Chondrocyte (in vitro differentiated cells): ENCODE measurements around the gene TBC1D22B. TPM values are rescaled to one million over a fixed set of nuclear protein-coding genes. Genes with fewer than 3 reads are reported as not detected.

ENCODE experiments used
- DNase-seq: peaks from one replicate; pipeline ENCODE4 v3.0.0; 2021; ENCODE audit warnings: mixed read lengths, low spot score
- H3K27ac Mint-ChIP-seq: one replicate; pipeline ENCODE4 v1.8.0; 2021; ENCODE audit warnings: mild to moderate bottlenecking, moderate library complexity, mixed read lengths; ENCODE audit not compliant: unreplicated experiment
- H3K27me3 Mint-ChIP-seq: 2 replicates; pipeline ENCODE4 v1.8.0; 2021; ENCODE audit warnings: low read depth, mixed read lengths
- H3K36me3 Mint-ChIP-seq: 2 replicates; pipeline ENCODE4 v1.8.0; 2021; ENCODE audit warnings: low read depth, mixed read lengths
- H3K4me1 Mint-ChIP-seq: 2 replicates; pipeline ENCODE4 v1.8.0; 2021; ENCODE audit warnings: low read depth, mild to moderate bottlenecking, mixed read lengths
- H3K4me3 Mint-ChIP-seq: one replicate; pipeline ENCODE4 v1.8.0; 2021; ENCODE audit warnings: mild to moderate bottlenecking, moderate library complexity, mixed read lengths; ENCODE audit not compliant: unreplicated experiment
- H3K9me3 Mint-ChIP-seq: 2 replicates; pipeline ENCODE4 v1.8.0; 2021; ENCODE audit warnings: low read depth, mixed read lengths
- CTCF ChIP-seq: fragments of 200-600 bp; sonication (generic); IDR thresholded peaks from 2 replicates; pipeline ENCODE4 v1.5.0; 2021; ENCODE audit warnings: antibody characterized with exemption, mild to moderate bottlenecking, moderate library complexity
- total RNA-seq: library from RNA; stranded (reverse); gene quantifications from 3 replicates; pipeline ENCODE4 v1.2.1, GENCODE V29; 2021

Gene TBC1D22B
- total RNA-seq, 1 donor from 2014 or later, result 11.5 TPM

DNA sequence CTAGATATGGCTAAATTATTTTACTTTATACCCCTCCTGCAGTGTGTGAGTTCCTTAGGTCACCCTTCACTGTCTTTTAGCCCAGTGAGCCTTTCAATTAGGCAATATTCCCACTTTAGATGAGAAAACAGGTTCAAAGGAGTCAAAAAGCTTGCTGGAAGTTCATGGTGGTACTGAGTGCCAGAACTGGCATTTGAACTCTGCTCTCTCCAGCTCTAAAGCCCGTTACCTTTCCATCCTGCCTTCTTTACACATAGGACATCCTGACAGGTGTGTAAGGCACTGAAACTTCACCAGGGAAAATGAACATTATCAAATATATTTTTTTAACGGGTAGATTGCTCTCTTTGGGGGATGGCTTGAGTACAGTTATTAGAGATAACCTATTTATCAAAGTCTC, 11.5 kb downstream of the TBC1D22B start:
- H3K4me3 Mint-ChIP-seq, result no peak overlapping the region
- no peak for TF ChIP-seq CTCF
- no peaks in the 10 kb centered on the region for H3K27me3 Mint-ChIP-seq
- peaks cover 14% of the 10 kb centered on the region for H3K4me1 Mint-ChIP-seq
- H3K9me3 Mint-ChIP-seq, result no peaks in the 10 kb centered on the region
- peaks cover 3% of the 10 kb centered on the region for H3K36me3 Mint-ChIP-seq
- DNase-seq, result no peak
- no peak overlapping the region for H3K27ac Mint-ChIP-seq

- Mint-ChIP-seq H3K27me3 (no peaks in the 10 kb centered on the region), H3K27ac (no peak overlapping the region), H3K9me3 (no peaks in the 10 kb centered on the region), H3K4me3 (no peak overlapping the region), H3K36me3 (peaks cover 5% of the 10 kb centered on the region), H3K4me1 (peaks cover 7% of the 10 kb centered on the region)
- DNase-seq, result no peak
- TF ChIP-seq CTCF, result no peak
Measured at GRCh38 chr6:37272834-37273566, 15.4 kb downstream of the TBC1D22B start.

- H3K9me3 Mint-ChIP-seq, result no peaks in the 10 kb centered on the region
- no peak overlapping the region for H3K27ac Mint-ChIP-seq
- no peak for TF ChIP-seq CTCF
- H3K4me3 Mint-ChIP-seq, result no peak overlapping the region
- no peak for DNase-seq
- peaks cover 3% of the 10 kb centered on the region for H3K36me3 Mint-ChIP-seq
- H3K27me3 Mint-ChIP-seq, result no peaks in the 10 kb centered on the region
- peaks cover 11% of the 10 kb centered on the region for H3K4me1 Mint-ChIP-seq
Measured at GRCh38 chr6:37273690-37274089, 16.1 kb downstream of the TBC1D22B start.

GRCh38 chr6:37275350-37275749, 17.8 kb downstream of the TBC1D22B start:
- no peak overlapping the region for H3K4me3 Mint-ChIP-seq
- no peak overlapping the region for H3K27ac Mint-ChIP-seq
- H3K36me3 Mint-ChIP-seq, result peaks cover 8% of the 10 kb centered on the region
- peaks cover 27% of the 10 kb centered on the region for H3K4me1 Mint-ChIP-seq
- no peak for DNase-seq
- no peaks in the 10 kb centered on the region for H3K9me3 Mint-ChIP-seq
- no peaks in the 10 kb centered on the region for H3K27me3 Mint-ChIP-seq
- TF ChIP-seq CTCF, result no peak

DNA sequence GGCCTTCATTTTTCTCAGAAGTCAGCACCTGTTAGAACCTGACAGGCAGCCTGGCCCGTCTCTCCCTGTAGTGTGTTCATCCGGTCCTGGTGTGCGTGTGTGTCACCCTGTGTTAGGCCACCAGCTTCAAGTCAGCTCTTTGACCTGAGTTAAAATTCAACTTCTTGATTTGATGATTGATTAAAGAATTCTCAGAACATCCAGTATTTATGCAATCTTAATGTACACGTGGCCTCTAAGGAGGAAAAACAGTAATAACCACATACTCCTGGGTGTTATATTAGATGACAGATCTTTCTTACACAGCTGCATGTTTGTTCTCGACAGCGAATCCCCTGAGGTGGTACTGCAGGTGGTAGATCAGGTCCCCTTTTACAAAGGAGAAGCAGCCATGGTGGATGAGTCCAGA, 19.4 kb downstream of the TBC1D22B start:
- no peak overlapping the region for H3K4me3 Mint-ChIP-seq
- TF ChIP-seq CTCF, result no peak
- peaks cover 6% of the 10 kb centered on the region for H3K36me3 Mint-ChIP-seq
- no peak overlapping the region for H3K27ac Mint-ChIP-seq
- H3K4me1 Mint-ChIP-seq, result peaks cover 44% of the 10 kb centered on the region
- no peak for DNase-seq
- H3K27me3 Mint-ChIP-seq, result no peaks in the 10 kb centered on the region
- H3K9me3 Mint-ChIP-seq, result no peaks in the 10 kb centered on the region
